HUES48 (cell line): Measurements from ENCODE around the gene MYCBPAP.
"Not testable (repeated sequence)": the region's sequence is repeated elsewhere in the genome, so short reads cannot be mapped to it uniquely, and the experiment has no call there.

Experiments
- H3K27ac ChIP-seq: one replicate; pipeline ENCODE4 v1.7.0; 2013; ENCODE audit warnings: low read depth, low read length, inconsistent platforms
- H3K27me3 ChIP-seq: 2 replicates; pipeline ENCODE4 v1.6.1; 2013; ENCODE audit warnings: mild to moderate bottlenecking, low read length; ENCODE audit not compliant: control insufficient read depth, insufficient read depth
- H3K36me3 ChIP-seq: 2 replicates; pipeline ENCODE4 v1.6.1; 2013; ENCODE audit warnings: low read length; ENCODE audit not compliant: control insufficient read depth, insufficient read depth
- H3K4me1 ChIP-seq: 2 replicates; pipeline ENCODE4 v1.6.1; 2013; ENCODE audit warnings: mild to moderate bottlenecking, low read length; ENCODE audit not compliant: control insufficient read depth, insufficient read depth
- H3K4me3 ChIP-seq: 2 replicates; pipeline ENCODE4 v1.5.1; 2013; ENCODE audit warnings: mild to moderate bottlenecking, low read depth, low read length
- H3K9ac ChIP-seq: 2 replicates; pipeline ENCODE4 v1.6.1; 2013; ENCODE audit warnings: mild to moderate bottlenecking, low read depth, low read length, moderate library complexity
- H3K9me3 ChIP-seq: 2 replicates; pipeline ENCODE4 v1.6.1; 2013; ENCODE audit warnings: low read length; ENCODE audit not compliant: control insufficient read depth, insufficient read depth

Gene MYCBPAP

GRCh38 chr17:50472761-50473161 is 35.5 kb upstream of the MYCBPAP start:
- not testable (repeated sequence) for H3K4me3 ChIP-seq, H3K9me3 ChIP-seq, H3K4me1 ChIP-seq, H3K9ac ChIP-seq, H3K27ac ChIP-seq, H3K36me3 ChIP-seq
- peaks cover 26% of the 10 kb centered on the region for H3K27me3 ChIP-seq

GRCh38 chr17:50473901-50474300 is 34.3 kb upstream of the MYCBPAP start:
- H3K27me3 ChIP-seq: peaks cover 15% of the 10 kb centered on the region
- H3K9ac ChIP-seq: no peak overlapping the region
- H3K9me3 ChIP-seq: no peaks in the 10 kb centered on the region
- H3K27ac ChIP-seq: no peak overlapping the region
- no peaks in the 10 kb centered on the region for H3K4me1 ChIP-seq
- H3K36me3 ChIP-seq: no peaks in the 10 kb centered on the region
- no peak overlapping the region for H3K4me3 ChIP-seq

DNA sequence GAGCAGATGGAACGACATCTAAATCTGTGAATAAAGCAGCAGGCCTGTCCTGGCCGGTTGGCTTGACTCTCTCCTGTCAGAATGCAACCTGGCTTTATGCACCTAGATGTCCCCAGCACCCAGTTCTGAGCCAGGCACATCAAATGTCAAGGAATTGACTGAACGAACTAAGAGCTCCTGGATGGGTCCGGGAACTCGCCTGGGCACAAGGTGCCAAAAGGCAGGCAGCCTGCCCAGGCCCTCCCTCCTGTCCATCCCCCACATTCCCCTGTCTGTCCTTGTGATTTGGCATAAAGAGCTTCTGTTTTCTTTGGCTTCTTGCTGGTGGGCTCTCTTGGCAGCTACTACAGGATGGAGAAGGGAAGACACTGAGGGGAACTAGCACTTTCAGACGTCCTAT is 33.7 kb upstream of the MYCBPAP start:
- H3K27me3 ChIP-seq: peaks cover 8% of the 10 kb centered on the region
- no peaks in the 10 kb centered on the region for H3K9me3 ChIP-seq
- H3K4me1 ChIP-seq: no peaks in the 10 kb centered on the region
- H3K36me3 ChIP-seq: no peaks in the 10 kb centered on the region
- H3K4me3 ChIP-seq: no peak overlapping the region
- no peak overlapping the region for H3K9ac ChIP-seq
- no peak overlapping the region for H3K27ac ChIP-seq

GRCh38 chr17:50475362-50475761 is 32.9 kb upstream of the MYCBPAP start:
- H3K4me1 ChIP-seq: no peaks in the 10 kb centered on the region
- H3K27me3 ChIP-seq: peaks cover 5% of the 10 kb centered on the region; the same call in 1 of the 2 replicates
- H3K4me3 ChIP-seq: 0 out of 2 replicates have a peak overlapping the region, but pooled peaks have one; percentile 17
- H3K27ac ChIP-seq: no peak overlapping the region
- H3K9ac ChIP-seq: no peak overlapping the region
- H3K36me3 ChIP-seq: 0 out of 2 replicates have a peak, but pooled peaks cover 2% of the 10 kb centered on the region
- no peaks in the 10 kb centered on the region for H3K9me3 ChIP-seq

DNA sequence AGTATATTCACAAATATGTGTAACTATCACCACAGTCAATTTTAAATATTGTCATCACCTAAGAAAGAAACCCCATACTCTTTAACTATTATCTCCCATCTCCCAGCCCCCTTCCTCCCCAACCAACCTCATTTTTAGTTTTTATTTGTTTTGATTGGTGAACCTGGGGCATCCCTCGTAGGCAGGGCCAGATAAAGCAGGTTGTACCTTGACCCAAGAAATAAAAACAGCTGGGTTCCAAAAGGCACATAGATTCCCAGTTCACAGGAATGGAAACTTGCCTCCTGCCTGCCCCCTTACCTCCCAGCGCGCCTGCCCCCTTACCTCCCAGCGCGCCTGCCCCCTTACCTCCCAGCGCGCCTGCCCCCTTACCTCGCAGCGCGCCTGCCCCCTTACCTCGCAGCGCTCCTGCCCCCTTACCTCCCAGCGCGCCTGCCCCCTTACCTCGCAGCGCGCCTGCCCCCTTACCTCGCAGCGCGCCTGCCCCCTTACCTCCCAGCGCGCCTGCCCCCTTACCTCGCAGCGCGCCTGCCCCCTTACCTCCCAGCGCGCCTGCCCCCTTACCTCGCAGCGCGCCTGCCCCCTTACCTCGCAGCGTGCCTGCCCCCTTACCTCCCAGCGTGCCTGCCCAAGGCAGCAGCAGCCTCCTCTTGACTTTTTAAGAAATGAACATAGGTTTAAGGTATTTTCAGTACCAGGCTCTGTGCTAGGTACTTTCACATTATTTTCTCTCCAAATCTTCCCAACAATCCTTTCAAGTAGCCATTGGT is 32.3 kb upstream of the MYCBPAP start:
- H3K4me3 ChIP-seq: peak overlapping the region; percentile 17; the same call in 1 of the 2 replicates
- not testable (repeated sequence) for H3K9me3 ChIP-seq, H3K36me3 ChIP-seq, H3K27me3 ChIP-seq, H3K27ac ChIP-seq, H3K4me1 ChIP-seq, H3K9ac ChIP-seq

DNA sequence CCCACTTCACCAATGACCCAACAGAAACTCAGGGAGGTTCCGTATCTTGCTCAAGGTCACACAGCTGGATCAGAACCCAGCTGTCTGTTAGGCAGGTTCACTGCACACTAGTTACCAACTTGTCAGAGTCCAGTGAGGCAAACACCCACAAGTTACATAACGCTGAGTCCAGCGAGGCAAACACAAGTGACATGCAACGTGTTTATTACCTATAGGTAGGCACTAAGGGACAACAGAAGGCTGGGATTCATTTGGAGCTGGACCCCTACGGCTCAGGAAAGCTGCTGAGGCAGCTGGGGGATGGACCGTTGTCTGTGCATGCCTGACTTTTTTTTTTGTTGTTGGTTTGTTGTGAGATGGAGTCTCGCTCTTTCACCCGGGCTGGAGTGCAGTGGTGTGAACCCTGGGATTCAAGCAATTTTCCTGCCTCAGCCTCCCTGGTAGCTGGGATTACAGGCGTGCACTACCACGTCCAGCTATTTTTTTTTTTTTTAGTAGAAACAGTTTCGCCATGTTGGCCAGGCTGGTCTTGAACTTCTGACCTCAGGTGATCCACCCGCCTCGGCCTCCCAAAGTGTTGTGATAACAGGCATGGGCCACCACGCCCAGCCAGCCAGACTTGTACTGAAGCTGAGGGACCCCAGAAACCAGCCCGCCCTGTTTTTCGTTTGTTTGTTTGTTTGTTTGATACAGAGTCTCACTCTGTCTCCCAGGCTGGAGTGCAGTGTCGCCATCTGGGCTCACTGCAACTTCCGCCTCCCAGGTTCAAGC is 31.5 kb upstream of the MYCBPAP start:
- H3K27ac ChIP-seq: no peak overlapping the region
- H3K4me1 ChIP-seq: no peaks in the 10 kb centered on the region
- H3K9me3 ChIP-seq: no peaks in the 10 kb centered on the region
- H3K36me3 ChIP-seq: peaks cover 10% of the 10 kb centered on the region; the same call in 1 of the 2 replicates
- no peak overlapping the region for H3K4me3 ChIP-seq
- H3K9ac ChIP-seq: no peak overlapping the region
- peaks cover 5% of the 10 kb centered on the region; the same call in 1 of the 2 replicates for H3K27me3 ChIP-seq

DNA sequence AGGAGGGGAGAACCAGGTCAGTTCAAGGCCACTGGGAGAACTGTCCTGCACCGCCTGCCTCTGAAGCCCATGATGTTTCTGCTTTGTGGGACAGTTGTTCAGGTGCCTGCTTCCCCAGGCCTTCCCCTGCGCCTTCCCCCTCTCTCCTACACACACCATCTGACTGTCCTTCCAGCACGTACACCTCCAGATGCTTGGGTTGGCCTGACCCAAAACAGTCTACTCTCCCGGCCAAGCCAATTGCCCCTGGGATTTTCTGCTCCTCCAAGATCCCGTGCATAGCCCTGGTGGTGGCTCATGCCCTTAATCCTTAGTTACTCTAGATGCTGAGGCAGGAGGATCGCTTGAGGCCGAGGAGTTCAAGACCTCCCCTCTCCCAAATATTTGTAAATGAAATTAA is 30.3 kb upstream of the MYCBPAP start:
- Histone ChIP-seq H3K27ac (no peak overlapping the region), H3K9me3 (no peaks in the 10 kb centered on the region), H3K9ac (no peak overlapping the region), H3K4me3 (peak overlapping the region; percentile 86), H3K27me3 (peaks cover 5% of the 10 kb centered on the region; the same call in 1 of the 2 replicates), H3K4me1 (no peaks in the 10 kb centered on the region), H3K36me3 (peaks cover 17% of the 10 kb centered on the region; the same call in 1 of the 2 replicates)

GRCh38 chr17:50478391-50479381 is 29.6 kb upstream of the MYCBPAP start, which contains the start of gene RSAD1:
Gene RSAD1 (plus strand): TSS chr17:50478860. CDS start chr17:50478885, 25 bp downstream.
- Histone ChIP-seq H3K9me3 (no peaks in the 10 kb centered on the region), H3K27ac (peak within 1 kb of the TSS; percentile 70), H3K4me3 (peak within 1 kb of the TSS; percentile 86), H3K4me1 (no peaks in the 10 kb centered on the region), H3K9ac (peak within 1 kb of the TSS; percentile 73), H3K36me3 (peaks cover 23% of the 10 kb centered on the region), H3K27me3 (peaks cover 5% of the 10 kb centered on the region; the same call in 1 of the 2 replicates)

DNA sequence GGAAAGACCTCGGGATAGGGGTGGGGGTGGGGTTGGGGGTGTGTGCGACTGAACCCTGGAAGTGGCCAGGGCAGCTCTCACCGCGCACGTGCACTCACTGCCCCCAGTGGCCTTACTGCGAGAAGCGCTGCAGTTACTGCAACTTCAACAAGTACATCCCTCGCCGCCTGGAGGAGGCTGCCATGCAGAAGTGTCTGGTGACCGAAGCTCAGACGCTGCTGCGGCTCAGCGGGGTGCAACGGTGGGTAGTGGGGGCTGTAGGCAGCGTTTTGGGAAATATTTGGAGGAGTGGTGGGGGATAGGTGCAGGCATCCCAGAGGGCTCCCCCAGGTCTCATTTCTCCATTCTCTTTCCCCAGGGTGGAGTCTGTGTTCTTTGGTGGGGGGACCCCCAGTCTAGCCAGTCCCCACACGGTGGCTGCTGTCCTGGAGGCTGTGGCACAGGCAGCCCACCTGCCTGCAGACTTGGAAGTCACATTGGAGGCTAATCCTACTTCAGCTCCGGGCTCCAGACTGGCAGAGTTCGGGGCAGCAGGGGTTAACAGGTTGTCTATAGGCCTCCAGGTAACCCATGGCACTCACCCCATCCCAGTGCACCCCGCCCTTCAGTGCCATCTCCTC is 28.6 kb upstream of the MYCBPAP start:
- Histone ChIP-seq H3K9me3 (no peaks in the 10 kb centered on the region), H3K9ac (no peak overlapping the region), H3K36me3 (peaks cover 33% of the 10 kb centered on the region), H3K4me1 (no peaks in the 10 kb centered on the region), H3K27me3 (peaks cover 5% of the 10 kb centered on the region; the same call in 1 of the 2 replicates), H3K27ac (peak overlapping the region; percentile 70), H3K4me3 (peak overlapping the region; percentile 86)
